HG03442 (cell line): ENCODE measurements around the gene TNFRSF21.

Experiments
- ATAC-seq: cut with Tn5 transposase; IDR thresholded peaks from one replicate; pipeline ENCODE4 v1.9.1; 2021; ENCODE audit warnings: mild to moderate bottlenecking, moderate library complexity; ENCODE audit not compliant: unreplicated experiment

TNFRSF21 gene

GRCh38 chr6:47254051-47254450 is 55.7 kb downstream of the TNFRSF21 start:
- ATAC-seq: no peak

- ATAC-seq: no peak
These were observed 56.6 kb downstream of the TNFRSF21 start for GRCh38 chr6:47253136-47253535.

DNA sequence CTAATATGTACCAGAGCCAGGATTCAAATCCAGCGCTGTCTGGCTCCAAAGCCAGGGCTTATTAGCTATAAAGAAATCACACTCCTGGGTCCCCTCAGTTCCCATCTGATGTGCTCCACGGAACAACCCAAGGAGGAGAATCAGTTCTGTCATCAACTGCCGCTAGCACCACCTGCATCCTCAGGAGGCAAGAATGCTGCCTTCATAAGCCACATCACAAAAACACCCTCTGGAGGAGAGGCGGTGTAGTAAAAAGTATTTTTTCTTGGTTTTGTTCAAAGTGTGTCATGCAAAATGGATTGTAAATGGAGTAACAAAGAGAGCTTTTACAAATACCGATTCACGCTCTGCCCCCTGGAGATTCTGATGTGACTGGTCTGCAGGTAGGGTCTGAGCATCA is 57.1 kb downstream of the TNFRSF21 start:
- no peak for ATAC-seq

DNA sequence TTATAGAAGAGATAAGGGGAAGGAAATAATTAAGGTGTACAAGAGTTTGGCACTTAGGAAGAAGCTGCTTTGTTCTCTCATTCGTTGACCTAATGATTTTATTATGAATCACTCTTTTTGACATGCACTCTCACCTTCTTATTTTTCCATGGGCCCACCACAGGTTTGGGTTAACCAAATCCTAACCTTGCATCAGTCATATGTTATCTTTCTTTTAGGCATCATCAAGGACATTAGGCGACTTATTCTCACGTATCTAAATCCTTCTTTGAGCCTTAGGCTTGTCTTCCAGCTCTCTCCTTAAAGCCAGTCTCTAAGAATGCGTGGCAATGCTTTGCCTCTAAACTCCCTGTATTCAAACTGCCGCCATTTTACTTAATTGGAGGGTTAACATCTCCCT is 58.3 kb downstream of the TNFRSF21 start:
- ATAC-seq: no peak

DNA sequence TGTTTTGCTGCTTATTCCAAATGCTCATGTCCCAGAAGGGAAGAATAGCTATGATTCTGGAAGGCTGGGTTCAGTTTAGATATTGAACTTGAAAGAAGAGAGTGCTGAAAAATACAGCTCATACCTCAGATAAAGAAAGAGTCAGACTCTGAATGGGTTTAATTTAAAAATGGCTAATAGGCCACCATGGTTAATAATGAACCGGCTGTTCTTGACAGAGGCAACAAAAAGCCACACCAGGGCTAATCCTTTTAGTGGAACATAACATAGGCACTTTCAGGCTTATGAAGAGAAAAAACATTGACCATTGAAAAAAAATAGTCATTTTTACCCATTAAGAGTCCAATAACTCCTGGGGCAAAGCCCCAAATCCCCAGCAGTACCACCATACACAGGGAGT is 59.4 kb downstream of the TNFRSF21 start:
- ATAC-seq: no peak

DNA sequence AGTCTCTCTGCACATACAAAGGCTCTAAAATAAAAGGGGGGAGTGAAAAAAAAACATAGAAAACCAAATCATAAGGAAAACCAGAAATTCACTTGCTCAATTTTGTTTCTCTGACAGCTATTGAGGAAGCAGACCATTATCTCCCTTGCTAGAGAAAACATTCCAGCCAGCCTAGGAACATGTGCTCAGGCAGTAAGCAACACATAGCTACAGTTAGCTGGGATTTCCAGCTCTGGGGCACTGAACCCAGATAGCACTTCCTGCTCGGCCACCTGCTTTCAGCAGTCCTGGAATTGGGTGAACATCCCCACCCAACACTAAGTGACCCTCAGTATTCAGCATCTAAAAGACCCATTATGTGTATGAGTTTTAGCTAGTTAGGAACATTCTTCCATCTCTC is 61.3 kb downstream of the TNFRSF21 start:
- ATAC-seq: no peak

- ATAC-seq: peak; percentile 23
These were observed 62.4 kb downstream of the TNFRSF21 start for GRCh38 chr6:47247227-47247797.

- no peak for ATAC-seq
These were observed 63.2 kb downstream of the TNFRSF21 start for GRCh38 chr6:47246551-47246950.

DNA sequence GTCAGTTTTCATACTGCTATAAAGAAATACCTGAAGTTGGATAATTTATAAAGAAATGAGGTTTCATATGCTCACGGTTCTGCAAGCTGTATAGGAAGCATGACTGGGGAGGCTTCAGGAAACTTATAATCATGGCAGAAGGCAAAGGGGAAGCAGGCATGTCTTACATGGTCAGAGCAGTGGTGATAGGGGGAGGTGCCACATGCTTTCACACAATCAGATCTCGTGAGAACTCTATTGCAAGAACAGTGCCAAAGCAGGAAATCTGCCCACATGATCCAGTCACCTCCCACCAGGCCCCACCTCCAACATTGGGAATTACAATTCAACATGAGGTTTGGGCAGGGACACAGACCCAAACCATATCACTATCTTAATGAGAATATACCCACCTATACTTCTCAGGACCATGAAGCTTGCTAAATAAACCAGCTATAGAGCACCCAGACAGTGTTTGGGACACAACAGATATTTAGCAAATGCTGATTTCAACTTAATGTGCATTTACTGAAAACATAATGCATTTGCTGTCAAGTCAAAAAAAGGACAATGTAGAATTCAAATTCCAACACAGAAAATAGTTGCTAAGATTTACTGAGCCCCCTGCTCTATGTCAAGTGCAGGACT is 63.8 kb downstream of the TNFRSF21 start:
- no peak for ATAC-seq

DNA sequence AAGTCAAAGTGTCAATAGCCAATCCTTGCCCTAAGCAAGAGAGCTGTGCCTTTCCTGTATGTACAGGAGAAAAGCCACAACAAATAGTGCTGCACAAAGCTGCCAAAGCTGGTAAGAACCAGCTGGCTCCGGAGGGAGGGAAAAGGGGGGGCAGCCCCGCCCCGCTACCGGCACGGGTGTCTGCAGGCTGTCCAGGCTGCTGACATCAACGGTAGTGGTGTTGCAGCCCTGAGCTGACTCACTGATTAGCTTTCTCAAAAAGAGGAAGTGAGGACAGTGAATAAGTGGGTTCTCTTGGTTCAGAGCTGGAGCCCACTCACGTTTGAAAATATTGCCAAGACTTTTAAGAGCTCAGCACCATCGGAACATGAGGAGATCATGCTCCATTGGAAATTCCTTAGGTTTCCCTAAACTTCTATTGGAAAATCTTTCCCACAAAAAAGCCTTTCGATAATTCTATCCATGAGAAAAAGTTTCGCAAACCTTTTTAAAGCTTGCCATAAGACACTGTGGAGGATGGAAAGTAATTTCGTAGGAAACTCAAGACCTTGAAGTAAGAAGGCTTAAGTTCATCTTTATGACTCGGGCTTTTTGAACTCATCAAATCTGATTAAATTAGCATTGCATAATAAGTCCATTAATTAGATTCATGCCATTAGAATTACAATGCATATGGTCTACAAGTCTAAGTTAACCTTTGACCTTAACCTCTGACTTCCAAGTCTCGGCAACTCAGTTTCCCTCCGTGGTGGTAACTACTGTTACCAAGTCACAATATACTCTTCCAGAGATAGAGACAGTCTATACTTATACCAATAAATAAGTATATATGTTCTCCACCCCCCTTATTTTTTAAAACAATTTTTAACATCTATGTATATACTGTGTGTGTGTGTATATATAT is 67.0 kb downstream of the TNFRSF21 start:
- peak; percentile 99 for ATAC-seq

GRCh38 chr6:47241742-47242482 is 67.8 kb downstream of the TNFRSF21 start:
- no peak for ATAC-seq

GRCh38 chr6:47240277-47240890 is 69.3 kb downstream of the TNFRSF21 start:
- ATAC-seq: no peak

- ATAC-seq: no peak
These were observed 70.2 kb downstream of the TNFRSF21 start for GRCh38 chr6:47239546-47239945.

- ATAC-seq: no peak
These were observed 71.2 kb downstream of the TNFRSF21 start for GRCh38 chr6:47238456-47238995.

DNA sequence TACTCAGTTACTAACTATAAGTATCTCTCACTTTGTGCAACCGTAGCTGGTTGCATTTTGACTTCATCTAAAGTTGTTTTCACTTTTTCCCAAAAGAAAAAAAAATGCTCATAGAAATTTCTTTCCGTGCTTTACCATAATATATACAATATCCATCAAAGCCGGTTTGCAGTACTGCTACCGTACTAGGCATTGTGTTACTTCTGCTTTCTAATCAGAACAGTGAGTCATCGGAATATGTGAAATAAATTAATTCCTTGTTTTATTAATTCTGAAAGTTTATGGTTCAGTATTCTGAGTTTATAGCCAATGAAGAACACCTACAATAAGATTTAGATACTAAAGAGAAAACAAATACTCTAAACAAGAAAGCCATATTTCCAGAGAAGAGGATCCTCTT is 72.5 kb downstream of the TNFRSF21 start:
- ATAC-seq: no peak

DNA sequence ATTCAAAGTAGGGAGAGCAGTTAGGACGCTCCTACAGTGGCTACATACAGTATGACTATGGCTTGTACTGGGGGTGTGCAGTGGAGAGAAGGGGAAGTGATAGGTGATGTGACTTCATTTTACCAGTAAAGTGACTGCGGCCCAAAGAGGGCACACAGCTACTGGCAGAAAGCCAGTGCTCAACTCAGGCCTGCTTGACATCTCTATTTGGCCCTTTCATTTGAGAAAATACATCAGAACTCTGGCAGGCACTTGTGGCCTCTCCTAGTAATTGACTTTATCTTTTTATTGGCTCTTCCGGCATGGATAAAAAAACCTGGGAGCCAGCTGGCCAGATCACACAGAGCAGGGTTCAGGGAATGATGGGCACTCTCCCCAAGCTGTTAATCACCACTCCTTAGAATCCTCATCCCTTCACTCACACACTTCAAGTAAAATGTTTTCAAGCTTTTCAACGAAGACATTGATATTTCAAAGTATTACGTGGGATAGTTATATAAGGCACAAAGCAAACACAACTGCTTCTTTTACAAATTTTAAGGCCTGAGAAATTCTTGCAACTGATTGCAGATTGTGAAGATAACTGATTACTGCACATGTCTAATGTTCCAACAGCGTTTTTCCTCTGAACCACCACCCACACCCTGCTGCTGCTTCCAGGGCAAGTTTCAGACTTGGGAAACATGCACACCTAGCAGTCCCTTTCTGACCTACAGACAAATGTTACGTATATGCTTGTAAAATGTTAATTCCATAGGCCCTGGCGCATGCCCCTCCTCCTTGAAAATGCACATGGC is 73.5 kb downstream of the TNFRSF21 start:
- ATAC-seq: peak; percentile 90

DNA sequence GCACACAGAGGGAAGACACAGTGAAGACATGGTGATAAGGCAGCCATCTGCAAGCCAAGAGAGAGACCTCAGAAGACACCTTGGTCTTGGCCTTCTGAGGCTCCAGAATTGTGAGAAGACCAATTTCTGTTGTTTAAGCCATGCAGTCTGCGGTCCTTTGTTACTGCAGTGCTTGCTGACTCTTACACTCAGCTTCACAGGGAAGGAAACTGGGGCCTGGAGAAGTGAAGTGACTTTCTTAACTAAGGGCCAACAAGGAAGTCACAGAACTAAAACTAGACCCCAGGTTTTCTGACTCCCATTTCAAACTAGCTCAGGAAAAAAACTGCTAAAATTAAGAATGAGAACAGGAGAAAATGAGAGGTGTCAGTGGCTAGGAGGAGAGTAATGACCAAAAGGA is 74.3 kb downstream of the TNFRSF21 start:
- no peak for ATAC-seq

DNA sequence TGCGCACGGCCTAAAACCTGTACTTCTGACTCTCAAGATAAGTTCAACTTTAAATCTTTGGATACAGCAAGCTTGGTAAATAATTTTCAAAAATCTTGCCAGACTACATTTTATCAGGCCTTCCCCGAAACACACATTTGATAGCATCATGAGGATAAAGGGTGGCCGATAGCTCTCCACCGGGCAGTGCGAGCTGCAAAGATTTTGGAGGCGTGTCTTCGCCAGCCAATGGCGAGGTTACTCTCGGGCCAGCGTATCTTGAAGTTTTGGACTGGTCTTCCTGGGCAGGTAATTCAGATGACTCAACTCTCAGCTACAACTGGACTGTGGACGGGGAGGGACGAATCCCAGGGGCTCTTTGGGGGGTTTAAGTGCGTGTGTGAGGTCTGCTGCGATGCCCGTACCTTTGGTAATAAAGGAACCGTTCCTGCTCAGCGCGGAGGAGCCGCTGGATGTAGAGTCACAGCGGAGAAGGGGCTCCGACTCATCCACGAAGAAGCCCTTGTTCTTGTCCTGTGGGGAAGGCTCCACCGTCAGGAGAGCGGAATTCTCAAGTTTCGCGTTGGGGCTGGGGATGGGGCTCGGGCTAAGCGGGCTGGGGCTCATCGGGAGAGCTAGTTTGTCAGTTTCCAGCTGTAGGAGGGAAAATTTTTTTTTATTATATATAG is 75.3 kb downstream of the TNFRSF21 start:
- no peak for ATAC-seq

DNA sequence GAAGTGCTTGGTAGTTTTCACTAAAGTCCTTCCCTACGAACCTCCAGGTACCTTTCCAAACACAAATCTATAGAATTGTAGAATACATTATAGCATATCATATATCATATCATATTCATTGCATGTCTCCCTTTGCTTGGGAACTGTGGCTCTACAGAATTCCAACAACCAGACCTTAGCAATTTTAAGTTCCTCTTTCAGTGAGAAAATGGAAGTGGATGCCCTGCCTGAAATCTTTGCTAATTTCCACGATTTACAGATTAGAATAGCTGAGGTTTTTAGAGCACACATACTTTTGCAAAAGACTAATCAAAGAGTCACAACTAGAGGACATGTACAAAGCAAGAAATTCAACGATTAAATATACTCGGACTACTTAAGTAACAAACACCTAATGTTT is 78.6 kb downstream of the TNFRSF21 start:
- ATAC-seq: no peak
